Sigmoid colon (tissue), 4 donors: ENCODE measurements around the gene INTS11.

Source experiments
- CTCF ChIP-seq, 4 experiments: fragments of 450-650 bp in 3 of 4; fragments of 200-600 bp in 1 of 4; IDR thresholded peaks; one replicate each; pipeline ENCODE4 v1.5.1; 2016 to 2019; ENCODE audit warnings: antibody characterized with exemption in 4 of 4, mild to moderate bottlenecking in 3 of 4, moderate library complexity in 2 of 4
- EP300 ChIP-seq, 4 donors: sonication (generic); formaldehyde crosslinking; IDR thresholded peaks; one replicate each; pipeline ENCODE4 v1.6.1; 2017; ENCODE audit warnings: antibody characterized with exemption in 4 of 4
- POLR2A ChIP-seq, 2 donors: fragments of 450-650 bp; IDR thresholded peaks; one replicate each; pipeline ENCODE4 v1.6.1; 2016; ENCODE audit warnings: antibody characterized with exemption in 2 of 2, mild to moderate bottlenecking in 2 of 2, moderate library complexity in 2 of 2

DNA sequence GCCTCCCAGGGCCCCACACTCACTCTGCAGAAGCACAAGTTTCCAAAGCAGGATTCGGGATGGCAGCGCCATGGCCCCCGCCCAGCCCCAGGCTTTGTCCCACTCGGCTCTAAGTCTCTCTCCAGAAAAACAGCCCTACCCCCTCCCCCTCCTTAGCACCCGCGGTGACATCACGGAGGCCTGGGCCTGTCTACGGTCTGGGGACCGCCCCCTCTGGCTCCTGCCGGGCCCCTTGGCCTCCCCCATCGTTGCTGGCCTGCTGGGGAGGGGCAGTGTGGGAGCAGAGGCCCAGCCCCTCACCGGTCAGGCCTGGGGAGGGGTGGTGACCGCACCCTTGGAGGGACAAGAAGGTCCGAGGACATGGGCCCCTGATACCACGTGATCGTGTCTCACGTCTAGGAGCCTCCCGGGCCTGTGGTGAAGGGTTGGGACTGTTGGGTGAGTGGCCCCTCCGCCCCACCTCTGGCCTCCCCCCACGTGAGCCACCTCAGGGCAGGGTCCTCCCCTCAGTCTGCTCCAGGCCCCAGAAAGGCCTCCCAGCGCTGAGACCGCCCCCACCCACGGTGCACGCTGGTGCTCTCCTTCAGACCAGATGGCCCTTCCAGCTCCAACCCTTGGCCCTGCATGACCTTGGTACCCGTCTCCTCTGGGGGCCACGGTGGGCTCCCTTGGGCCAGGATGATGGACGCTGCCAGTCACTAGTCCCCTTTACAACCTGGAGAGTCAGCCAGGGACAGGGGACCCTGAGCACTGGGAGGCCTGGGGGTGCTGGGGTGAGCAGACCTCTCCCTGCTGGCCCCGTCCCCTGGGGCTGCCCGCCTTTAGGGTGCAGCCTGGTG, 34.2 kb upstream of the INTS11 start, which contains the start of gene MXRA8:
- TF ChIP-seq CTCF (IDR thresholded peaks at IDR 0.05) (no peak), POLR2A (IDR thresholded peaks at IDR 0.05) (peak; percentile 48 to 49), EP300 (IDR thresholded peaks at IDR 0.05) (no peak)
